Kidney (tissue), 14 donors: Measurements from ENCODE around the gene CCDC27. TPM values are rescaled to one million over a fixed set of nuclear protein-coding genes. Genes with fewer than 3 reads are reported as not detected.
A peak's percentile ranks its signal among the peaks of the same experiment; 100 is the strongest.

Experiments
- DNase-seq, 5 donors: peaks; one replicate each; pipeline ENCODE4 v3.0.0-alpha.2; 2013 to 2020
- FAIRE-seq: peaks from 2 replicates; lab custom pipeline; 2012; peaks lifted over from hg19 to GRCh38; lab: Jason Lieb, UNC
- H3K27ac ChIP-seq, 2 donors: one replicate each; pipeline ENCODE4 v1.7.0; 2013; ENCODE audit warnings: low read depth in 2 of 2, low read length in 2 of 2, inconsistent platforms in 1 of 2
- H3K27me3 ChIP-seq: one replicate; pipeline ENCODE4 v1.7.1; 2013; ENCODE audit warnings: low read length, inconsistent platforms; ENCODE audit not compliant: control insufficient read depth, insufficient read depth
- H3K36me3 ChIP-seq, 3 donors: one replicate each; pipeline versions ENCODE4 v1.7.0 to v1.7.1; 2013; ENCODE audit warnings: low read length in 3 of 3, control low read depth in 1 of 3, inconsistent platforms in 1 of 3; ENCODE audit not compliant: insufficient read depth in 3 of 3, control insufficient read depth in 2 of 3
- H3K4me1 ChIP-seq, 3 donors: one replicate each; pipeline versions ENCODE4 v1.7.0 to v1.7.1; 2013; ENCODE audit warnings: low read length in 3 of 3, inconsistent platforms in 1 of 3, low read depth in 1 of 3; ENCODE audit not compliant: control insufficient read depth in 2 of 3, insufficient read depth in 2 of 3
- H3K4me3 ChIP-seq, 3 donors: one replicate each; pipeline versions ENCODE4 v1.7.0 to v1.8.1; 2013; ENCODE audit warnings: low read length in 3 of 3, control low read depth in 1 of 3, inconsistent platforms in 1 of 3
- H3K9ac ChIP-seq, 3 donors: one replicate each; pipeline versions ENCODE4 v1.7.0 to v1.7.1; 2013; ENCODE audit warnings: low read length in 3 of 3, control low read depth in 1 of 3, inconsistent platforms in 1 of 3
- H3K9me3 ChIP-seq, 3 donors: one replicate each; pipeline versions ENCODE4 v1.7.0 to v1.7.1; 2013; ENCODE audit warnings: low read length in 3 of 3, control low read depth in 1 of 3, inconsistent platforms in 1 of 3; ENCODE audit not compliant: control insufficient read depth in 2 of 3, insufficient read depth in 1 of 3
- CTCF ChIP-seq: IDR thresholded peaks from 3 replicates; pipeline ENCODE4 v1.5.1; 2012; ENCODE audit warnings: mild to moderate bottlenecking, moderate library complexity, borderline replicate concordance; ENCODE audit not compliant: insufficient read depth; ENCODE audit errors: extremely low read depth
- intact Hi-C: fragments of 100-400 bp; cut with DNase I; formaldehyde crosslinking; loops from one replicate; pipeline ENCODE4 v1.11.1; 2022
- polyA plus RNA-seq: library from polyadenylated mRNA; stranded (reverse); fragments of 350-450 nt; fragmentation: Illumina TruSeq; extraction: RNeasy Lipid Tissue Mini Kit (QIAGEN cat#74804); gene quantifications from one replicate; pipeline ENCODE4 v1.2.3, GENCODE V29; 2014; ENCODE audit warnings: low read depth, low replicate concordance; ENCODE audit not compliant: insufficient read depth
- total RNA-seq: library from RNA; stranded (reverse); fragmentation: NEBNext Ultra II Directional; extraction: Animal tissue kit (Norgen Biotek cat#: 25700); gene quantifications from one replicate; pipeline ENCODE4 v1.2.1, GENCODE V29; 2021
- donor health status: control.
- donor health status: control.
- donor health status: control.
- donor health status: control.
- donor health status: control.
- donor health status: DM: yes; HTN: yes; CAD: no.
- donor health status: Normal renal cell carcinoma (clear cell type).

Gene CCDC27
- total and polyA plus RNA-seq, 2 donors from 2014 or later: not detected

DNA sequence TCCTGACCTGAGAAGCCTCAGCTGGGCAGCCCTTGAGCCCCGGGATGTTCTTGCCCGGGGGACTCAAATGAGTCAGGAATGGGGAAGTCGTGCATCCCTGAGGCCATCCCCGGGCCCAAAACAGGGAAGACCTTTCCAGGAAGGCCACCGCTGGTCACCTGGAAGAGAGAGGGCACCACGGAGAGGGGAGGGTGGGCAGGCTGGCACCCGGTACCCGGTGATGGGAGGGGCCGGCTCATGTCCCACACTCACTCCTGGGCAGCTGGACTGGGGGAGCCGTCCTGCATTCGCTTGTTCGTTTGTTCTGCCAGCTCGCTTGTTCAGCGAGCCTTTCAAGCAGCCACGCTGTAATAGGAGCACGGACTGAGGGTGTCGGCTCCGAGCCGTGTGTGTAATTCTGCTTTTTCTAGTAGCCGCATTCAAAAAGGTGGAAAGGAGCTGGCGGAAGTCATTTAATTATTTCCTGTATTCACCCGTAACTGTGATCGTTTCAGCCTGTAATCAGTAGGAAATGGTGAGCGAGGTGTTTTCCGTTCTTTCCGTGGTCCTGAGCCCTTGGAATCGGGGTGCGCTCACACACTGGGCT, 48.4 kb upstream of the CCDC27 start:
- intact Hi-C loops: no loop called here
- TF ChIP-seq CTCF: no peak
- FAIRE-seq: no peak

DNA sequence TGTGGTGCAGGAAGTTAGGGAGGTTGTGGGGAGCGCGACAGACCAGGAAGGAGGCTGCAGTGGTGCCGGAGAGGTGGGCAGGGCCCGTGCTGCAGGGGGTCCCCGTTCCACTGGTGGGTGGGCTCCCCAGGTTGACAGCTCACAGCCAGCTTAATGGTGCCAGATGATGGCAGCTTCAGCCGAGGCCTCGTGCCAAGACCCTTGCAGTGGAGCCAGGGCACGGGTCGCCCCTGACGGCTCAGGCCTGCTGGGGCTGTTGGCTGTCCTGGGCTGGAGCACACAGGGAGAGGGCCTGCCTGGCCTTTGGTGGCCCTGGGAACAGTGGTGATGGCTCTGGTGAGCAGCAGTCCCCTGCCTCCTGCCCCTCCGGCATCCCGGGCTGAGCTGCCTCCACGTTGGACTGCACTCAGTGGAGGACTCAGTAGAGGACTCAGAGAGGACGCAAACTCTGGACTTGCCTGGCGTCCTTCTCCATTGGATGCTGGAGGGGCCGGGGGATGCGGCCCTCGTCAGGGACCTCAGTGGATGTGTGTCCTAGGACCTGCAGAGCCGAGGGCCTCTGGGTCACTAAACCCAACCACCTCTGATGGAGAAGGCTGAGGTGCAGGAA, 46.8 kb upstream of the CCDC27 start:
- Histone ChIP-seq H3K27ac (no peak overlapping the region), H3K4me1 (no peaks in the 10 kb centered on the region), H3K36me3 (no peaks in the 10 kb centered on the region), H3K9ac (no peak overlapping the region), H3K4me3 (no peak overlapping the region), H3K9me3 (no peaks in the 10 kb centered on the region), H3K27me3 (no peaks in the 10 kb centered on the region)
- TF ChIP-seq CTCF: no peak
- DNase-seq (no peak), FAIRE-seq (no peak)
- intact Hi-C loops: no loop called here

More for the DNA sequence above, 48.4 kb upstream of the CCDC27 start:
- H3K27me3 ChIP-seq: no peaks in the 10 kb centered on the region
- H3K36me3 ChIP-seq: no peaks in the 10 kb centered on the region
- no peak overlapping the region for H3K27ac ChIP-seq
- no peak overlapping the region for H3K9ac ChIP-seq
- no peaks in the 10 kb centered on the region for H3K4me1 ChIP-seq
- no peaks in the 10 kb centered on the region for H3K9me3 ChIP-seq
- peak in 2 of 5 donors; percentile 24 to 29 for DNase-seq
- no peak overlapping the region for H3K4me3 ChIP-seq

DNA sequence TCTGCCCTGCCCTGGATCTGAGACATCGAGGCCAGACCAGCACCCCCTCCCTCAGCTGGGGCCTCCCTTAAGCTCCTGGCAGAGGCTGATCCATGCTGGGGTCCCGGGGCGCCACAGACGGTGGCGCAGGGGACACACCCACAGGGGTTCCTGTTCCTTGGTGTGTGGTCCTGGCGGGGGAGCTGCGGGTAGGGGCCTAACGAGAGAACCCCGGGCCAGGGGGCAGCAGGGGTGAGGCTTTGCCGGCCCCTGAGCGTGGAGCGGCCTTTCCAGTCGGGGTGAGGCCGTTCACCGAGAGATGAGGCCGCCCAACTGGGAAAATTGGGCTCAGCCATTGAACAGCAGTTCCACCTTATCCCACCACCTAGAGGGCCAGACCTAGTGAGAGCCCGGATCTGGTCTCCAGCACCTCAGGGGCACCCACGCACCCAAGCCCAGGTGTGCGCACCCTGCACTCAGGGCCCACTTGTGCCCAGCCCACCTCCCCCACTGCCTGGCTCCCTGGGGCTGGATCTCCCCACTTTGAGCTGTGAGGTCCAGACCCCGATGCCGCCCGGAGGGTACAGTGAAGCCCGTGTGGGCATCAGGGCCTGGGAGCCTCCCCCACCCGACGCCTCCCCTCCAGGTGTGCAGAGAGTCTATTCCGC, 45.5 kb upstream of the CCDC27 start:
- no peak for TF ChIP-seq CTCF
- FAIRE-seq (no peak), DNase-seq (no peak)
- Histone ChIP-seq H3K27ac (no peak overlapping the region), H3K4me1 (no peaks in the 10 kb centered on the region), H3K27me3 (no peaks in the 10 kb centered on the region), H3K9me3 (no peaks in the 10 kb centered on the region), H3K36me3 (no peaks in the 10 kb centered on the region), H3K4me3 (no peak overlapping the region), H3K9ac (no peak overlapping the region)
- intact Hi-C loops: no loop called here
